AG09309 (cell line): ENCODE results near the gene SEC62.

Source experiments
- DNase-seq: peaks from one replicate; pipeline ENCODE4 v3.0.0-alpha.2; 2010; ENCODE audit warnings: low read depth
- H3K4me3 ChIP-seq: 2 replicates; pipeline ENCODE4 v1.5.1; 2011; ENCODE audit warnings: mild to moderate bottlenecking, low read depth, low read length, moderate library complexity; ENCODE audit not compliant: control insufficient read depth
- TF ChIP-seq, protein P1 (sequence below): IDR thresholded peaks from 2 replicates; pipeline ENCODE4 v1.5.1; 2011; ENCODE audit warnings: mild to moderate bottlenecking, low read depth, low read length, inconsistent platforms; ENCODE audit not compliant: insufficient read depth, control insufficient read depth; ENCODE audit errors: missing control alignments

The SEC62 gene

DNA sequence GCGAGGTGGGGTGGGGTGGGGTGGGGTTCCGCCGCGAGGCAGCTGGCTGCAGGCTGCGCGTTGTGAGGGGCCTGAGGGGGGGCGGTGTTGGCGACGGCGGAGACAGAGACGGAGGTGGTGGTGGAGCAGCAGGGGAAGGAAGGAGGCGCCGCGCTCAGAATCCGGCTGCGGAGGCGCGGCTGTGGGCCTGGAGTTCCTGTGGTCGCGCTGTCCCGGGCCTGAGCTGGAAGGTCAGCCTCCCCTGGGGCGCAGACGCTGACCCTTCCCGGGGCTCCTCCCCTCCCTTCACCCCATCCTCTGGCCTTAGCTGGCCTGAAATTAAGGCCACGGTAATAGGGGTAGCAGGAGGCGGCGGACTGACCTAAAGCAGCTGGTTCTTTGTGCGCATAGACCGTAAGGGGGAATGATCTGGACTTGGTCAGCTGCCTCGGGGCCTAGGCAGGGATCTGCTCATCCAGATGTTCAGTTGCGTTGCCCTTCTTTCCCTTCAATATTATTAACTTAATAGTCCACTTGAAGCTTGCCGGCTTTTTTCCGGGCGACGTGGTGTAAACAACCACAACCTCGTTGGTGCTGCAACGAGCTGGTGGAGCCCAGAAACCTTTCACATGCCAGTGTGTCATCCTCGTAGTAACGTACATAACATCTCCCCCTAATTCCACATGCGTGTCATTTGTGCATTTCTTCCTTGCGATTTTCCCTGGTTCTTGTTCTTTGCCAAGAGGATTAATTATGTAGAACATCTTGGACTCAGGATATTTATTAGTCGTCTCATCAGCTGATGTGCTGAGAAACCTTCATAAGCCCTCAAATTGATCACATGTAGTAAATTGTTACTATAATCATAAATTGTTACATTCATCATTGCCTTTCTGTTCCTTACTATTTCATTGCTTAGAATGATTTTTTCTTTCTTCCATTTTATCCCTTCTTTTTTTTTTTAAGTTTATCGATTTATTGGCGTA lies 626 bp downstream of the SEC62 start:
- H3K4me3 ChIP-seq: peak overlapping the region; percentile 75
- TF ChIP-seq, protein P1, sequence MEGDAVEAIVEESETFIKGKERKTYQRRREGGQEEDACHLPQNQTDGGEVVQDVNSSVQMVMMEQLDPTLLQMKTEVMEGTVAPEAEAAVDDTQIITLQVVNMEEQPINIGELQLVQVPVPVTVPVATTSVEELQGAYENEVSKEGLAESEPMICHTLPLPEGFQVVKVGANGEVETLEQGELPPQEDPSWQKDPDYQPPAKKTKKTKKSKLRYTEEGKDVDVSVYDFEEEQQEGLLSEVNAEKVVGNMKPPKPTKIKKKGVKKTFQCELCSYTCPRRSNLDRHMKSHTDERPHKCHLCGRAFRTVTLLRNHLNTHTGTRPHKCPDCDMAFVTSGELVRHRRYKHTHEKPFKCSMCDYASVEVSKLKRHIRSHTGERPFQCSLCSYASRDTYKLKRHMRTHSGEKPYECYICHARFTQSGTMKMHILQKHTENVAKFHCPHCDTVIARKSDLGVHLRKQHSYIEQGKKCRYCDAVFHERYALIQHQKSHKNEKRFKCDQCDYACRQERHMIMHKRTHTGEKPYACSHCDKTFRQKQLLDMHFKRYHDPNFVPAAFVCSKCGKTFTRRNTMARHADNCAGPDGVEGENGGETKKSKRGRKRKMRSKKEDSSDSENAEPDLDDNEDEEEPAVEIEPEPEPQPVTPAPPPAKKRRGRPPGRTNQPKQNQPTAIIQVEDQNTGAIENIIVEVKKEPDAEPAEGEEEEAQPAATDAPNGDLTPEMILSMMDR: no peak
- DNase-seq: no peak

DNA sequence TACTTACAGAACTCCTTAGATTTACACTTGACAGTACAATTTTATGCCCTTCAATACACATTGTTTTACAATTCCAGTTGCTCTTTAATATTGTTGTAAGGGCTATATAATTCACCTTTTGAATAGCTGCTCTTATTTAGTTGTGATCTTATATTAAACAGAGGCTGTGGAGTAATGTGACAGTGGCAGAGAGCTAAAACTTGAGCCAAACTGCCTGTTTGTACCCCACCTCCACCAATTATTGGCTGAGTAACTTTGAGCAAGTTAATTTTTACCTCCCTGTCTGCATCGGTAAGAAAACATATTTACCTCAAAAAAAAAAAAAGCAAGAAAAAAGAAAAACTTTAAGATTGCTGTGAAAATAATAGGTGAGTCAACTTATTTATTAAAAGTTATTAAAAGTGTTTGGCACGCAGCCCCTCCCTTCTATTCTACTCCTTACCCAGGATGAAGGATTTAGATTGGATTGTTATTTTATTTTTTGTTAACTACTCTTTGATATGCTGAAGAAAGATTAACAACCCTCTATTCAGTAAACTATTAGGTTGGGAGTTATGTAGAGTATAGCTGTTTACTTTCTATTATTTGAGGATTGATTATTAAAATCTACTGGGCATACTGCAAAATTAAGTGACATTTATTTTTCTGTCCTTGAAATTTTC lies 1.7 kb downstream of the SEC62 start:
- no peak for DNase-seq
- TF ChIP-seq, protein P1: no peak
- no peak overlapping the region; the same call in 1 of the 2 replicates for H3K4me3 ChIP-seq

DNA sequence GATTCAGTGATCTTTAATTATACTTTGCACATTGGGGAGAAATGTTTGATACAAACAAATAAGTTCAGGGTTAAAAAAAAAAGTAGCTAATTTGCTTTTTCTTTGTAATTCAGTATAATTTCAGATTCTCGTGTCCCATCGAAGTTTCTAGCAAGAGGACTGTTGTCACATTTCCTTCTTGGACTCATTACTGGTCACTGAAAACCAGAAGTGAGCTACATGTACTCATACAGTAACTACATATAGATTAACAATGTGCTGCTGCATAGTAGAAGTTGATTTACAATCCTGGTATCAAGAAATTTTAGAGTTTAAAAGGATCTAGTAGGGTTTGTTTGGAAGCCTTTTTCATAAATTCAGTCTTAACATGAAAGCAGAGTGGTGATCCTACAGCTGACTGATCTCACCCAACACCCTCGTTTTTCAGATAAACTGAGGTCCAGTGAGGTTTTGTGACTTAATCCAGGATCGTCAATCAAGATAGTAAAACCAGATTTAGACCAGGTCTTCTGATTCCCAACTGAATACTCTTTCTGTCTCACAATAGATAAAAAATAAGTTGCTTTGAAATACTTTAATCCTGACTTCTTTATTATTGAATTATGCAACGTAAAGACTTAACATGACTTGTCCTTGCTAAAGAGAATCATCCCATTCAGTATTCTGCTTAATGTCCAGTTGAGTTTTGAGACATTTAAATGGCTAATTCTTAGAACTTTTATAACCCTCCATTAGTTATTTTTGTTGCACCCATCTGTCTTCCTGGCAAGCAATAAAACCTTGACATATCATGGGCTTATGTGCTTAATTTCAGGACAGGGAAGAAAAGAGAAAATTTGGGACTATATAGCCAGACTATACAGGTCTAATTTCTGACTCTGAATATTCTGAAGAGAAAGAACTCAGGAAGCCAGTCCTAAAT lies 2.8 kb downstream of the SEC62 start:
- H3K4me3 ChIP-seq: no peak overlapping the region
- TF ChIP-seq, protein P1: no peak
- no peak for DNase-seq

DNA sequence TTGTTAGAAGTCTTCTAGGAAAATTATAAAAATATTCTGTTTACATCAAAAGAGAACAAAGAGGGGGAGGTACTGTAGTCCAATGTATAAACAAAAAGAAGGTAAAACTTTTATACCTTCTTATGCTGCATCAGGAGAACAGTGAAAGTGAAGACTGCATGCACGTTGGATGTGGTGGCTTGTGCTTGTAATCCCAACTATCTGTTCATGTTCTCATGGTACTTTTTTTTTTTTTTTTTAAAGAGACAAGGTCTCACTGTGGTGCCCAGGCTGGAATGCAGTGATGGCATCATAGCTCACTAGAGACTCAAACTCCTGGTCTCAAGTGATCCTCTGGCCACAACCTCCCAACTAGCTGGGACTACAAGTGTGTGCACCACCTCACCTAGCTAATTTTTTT lies 4.2 kb downstream of the SEC62 start:
- no peak overlapping the region for H3K4me3 ChIP-seq
- TF ChIP-seq, protein P1: no peak
- DNase-seq: no peak

DNA sequence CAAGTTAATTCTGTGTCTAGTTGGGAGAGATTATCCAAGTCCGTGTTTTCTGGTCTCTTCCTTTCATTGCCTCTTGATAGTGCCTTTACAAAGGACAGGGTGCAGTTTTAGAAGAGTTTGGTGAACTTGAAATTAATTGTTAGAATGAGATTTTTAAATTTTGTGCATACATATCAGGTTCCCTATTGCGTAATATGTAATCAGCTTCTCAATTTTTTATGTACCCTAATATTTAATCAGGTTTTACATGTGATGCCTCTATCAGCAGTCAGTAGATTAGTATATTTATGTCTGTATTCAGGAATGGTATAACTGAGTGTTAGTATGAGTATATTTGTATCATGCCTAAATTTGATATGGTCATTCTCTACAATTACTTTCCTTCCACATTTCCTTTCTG lies 4.9 kb downstream of the SEC62 start:
- no peak for DNase-seq
- H3K4me3 ChIP-seq: no peak overlapping the region
- TF ChIP-seq, protein P1: no peak

DNA sequence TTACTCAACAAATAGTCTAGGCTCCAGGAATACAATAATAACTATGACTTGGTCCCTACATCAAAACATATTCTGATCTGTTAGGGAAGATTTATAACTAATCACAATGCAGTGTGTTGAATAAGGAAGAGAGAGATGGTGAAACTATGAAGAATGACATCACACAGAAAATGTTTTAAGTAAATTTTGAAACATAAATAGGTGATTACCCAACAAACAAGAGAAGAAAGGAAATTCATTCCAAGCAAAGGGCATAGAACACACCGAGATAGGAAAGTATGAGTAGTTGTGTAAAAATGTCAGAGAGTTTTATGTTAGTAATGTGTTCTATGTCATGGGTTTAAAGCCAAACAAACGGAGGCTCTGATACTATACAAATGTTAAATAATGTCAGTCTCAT lies 13.4 kb downstream of the SEC62 start:
- no peak overlapping the region for H3K4me3 ChIP-seq
- TF ChIP-seq, protein P1: no peak
- peak; percentile 20 for DNase-seq
